Mucosa of rectum (tissue), 2 donors: ENCODE data around the gene PRAMEF27.
"Not testable (repeated sequence)": the region's sequence is repeated elsewhere in the genome, so short reads cannot be mapped to it uniquely, and the experiment has no call there.

ENCODE experiments used
- H3K27ac ChIP-seq, 2 donors: one replicate each; pipeline ENCODE4 v1.7.0; 2013; ENCODE audit warnings: inconsistent platforms in 2 of 2, low read depth in 2 of 2, low read length in 2 of 2
- H3K27me3 ChIP-seq, 2 donors: one replicate each; pipeline ENCODE4 v1.7.0; 2013; ENCODE audit warnings: low read length in 2 of 2; ENCODE audit not compliant: control insufficient read depth in 2 of 2, insufficient read depth in 2 of 2
- H3K36me3 ChIP-seq, 2 donors: one replicate each; pipeline ENCODE4 v1.7.0; 2013; ENCODE audit warnings: low read length in 2 of 2; ENCODE audit not compliant: control insufficient read depth in 2 of 2, insufficient read depth in 2 of 2
- H3K4me1 ChIP-seq, 2 donors: one replicate each; pipeline ENCODE4 v1.7.0; 2013; ENCODE audit warnings: low read length in 2 of 2, mild to moderate bottlenecking in 1 of 2; ENCODE audit not compliant: control insufficient read depth in 2 of 2, insufficient read depth in 2 of 2
- H3K4me3 ChIP-seq, 2 donors: one replicate each; pipeline ENCODE4 v1.7.0; 2013; ENCODE audit warnings: low read length in 2 of 2
- H3K9ac ChIP-seq, 2 donors: one replicate each; pipeline ENCODE4 v1.7.0; 2013; ENCODE audit warnings: low read length in 2 of 2, low read depth in 1 of 2, mild to moderate bottlenecking in 1 of 2
- H3K9me3 ChIP-seq, 2 donors: one replicate each; pipeline ENCODE4 v1.7.0; 2013; ENCODE audit warnings: low read length in 2 of 2; ENCODE audit not compliant: control insufficient read depth in 2 of 2
- donor health status: healthy.
- donor health status: Normal muscosa, but diverticular disease.

Gene PRAMEF27

GRCh38 chr1:13056475-13056874 is at the start of gene PRAMEF27:
Gene PRAMEF27, minus strand, starts transcription at chr1:13056575. Its CDS starts 2,916 bp downstream, at chr1:13053659.
- not testable (repeated sequence) for H3K9ac ChIP-seq, H3K27me3 ChIP-seq, H3K9me3 ChIP-seq, H3K27ac ChIP-seq, H3K4me1 ChIP-seq, H3K4me3 ChIP-seq, H3K36me3 ChIP-seq

GRCh38 chr1:13070474-13070873 is 14.1 kb upstream of the PRAMEF27 start, which contains the start of gene PRAMEF25:
Gene PRAMEF25, plus strand, starts transcription at chr1:13070774. Its CDS starts 2,920 bp downstream, at chr1:13073694.
- H3K27ac ChIP-seq, H3K36me3 ChIP-seq, H3K9me3 ChIP-seq, H3K4me3 ChIP-seq, H3K9ac ChIP-seq, H3K4me1 ChIP-seq, H3K27me3 ChIP-seq: not testable (repeated sequence)

GRCh38 chr1:13019846-13020245 is 36.5 kb downstream of the PRAMEF27 start:
- H3K27me3 ChIP-seq, H3K9ac ChIP-seq, H3K4me1 ChIP-seq, H3K4me3 ChIP-seq, H3K9me3 ChIP-seq, H3K27ac ChIP-seq, H3K36me3 ChIP-seq: not testable (repeated sequence)

GRCh38 chr1:13011932-13012331 is 44.4 kb downstream of the PRAMEF27 start:
- not testable (repeated sequence) for H3K9ac ChIP-seq, H3K9me3 ChIP-seq, H3K4me3 ChIP-seq, H3K36me3 ChIP-seq, H3K27ac ChIP-seq, H3K27me3 ChIP-seq, H3K4me1 ChIP-seq

GRCh38 chr1:13009348-13009747 is 47.0 kb downstream of the PRAMEF27 start:
- not testable (repeated sequence) for H3K27me3 ChIP-seq, H3K36me3 ChIP-seq, H3K4me3 ChIP-seq, H3K9me3 ChIP-seq, H3K9ac ChIP-seq, H3K4me1 ChIP-seq, H3K27ac ChIP-seq

- H3K27ac ChIP-seq, H3K36me3 ChIP-seq, H3K27me3 ChIP-seq, H3K4me1 ChIP-seq, H3K9me3 ChIP-seq, H3K9ac ChIP-seq, H3K4me3 ChIP-seq: not testable (repeated sequence)
These were observed 50.6 kb downstream of the PRAMEF27 start for GRCh38 chr1:13005732-13006131.
